ENCODE results near the gene KPNB1. TPM values are rescaled to one million over a fixed set of nuclear protein-coding genes. Genes with fewer than 3 reads are reported as not detected.
A peak's percentile ranks its signal among the peaks of the same experiment; 100 is the strongest.

Gene KPNB1
- total RNA-seq, 4 donors from 2014 or later, result 179 to 236 (median 205) TPM

GRCh38 chr17:47714773-47715396 lies 65.2 kb downstream of the KPNB1 start:
- WGBS, result 79% methylated on average over 6 of the region's 6 CpGs
- H3K4me1 ChIP-seq, result no peaks in the 10 kb centered on the region
- peaks cover 3 to 19% (median 18%) of the 10 kb centered on the region in 4 donors for H3K36me3 ChIP-seq
- H3K27ac ChIP-seq (replicated peaks in 1 of 4), result no peak overlapping the region
- peaks cover 0 to 57% (median 6%) of the 10 kb centered on the region in 4 donors for H3K27me3 ChIP-seq
- no peak for DNase-seq (ENCODE audit: extremely low spot score)
- H3K9me3 ChIP-seq, result no peaks in the 10 kb centered on the region
- TF ChIP-seq, protein P1, sequence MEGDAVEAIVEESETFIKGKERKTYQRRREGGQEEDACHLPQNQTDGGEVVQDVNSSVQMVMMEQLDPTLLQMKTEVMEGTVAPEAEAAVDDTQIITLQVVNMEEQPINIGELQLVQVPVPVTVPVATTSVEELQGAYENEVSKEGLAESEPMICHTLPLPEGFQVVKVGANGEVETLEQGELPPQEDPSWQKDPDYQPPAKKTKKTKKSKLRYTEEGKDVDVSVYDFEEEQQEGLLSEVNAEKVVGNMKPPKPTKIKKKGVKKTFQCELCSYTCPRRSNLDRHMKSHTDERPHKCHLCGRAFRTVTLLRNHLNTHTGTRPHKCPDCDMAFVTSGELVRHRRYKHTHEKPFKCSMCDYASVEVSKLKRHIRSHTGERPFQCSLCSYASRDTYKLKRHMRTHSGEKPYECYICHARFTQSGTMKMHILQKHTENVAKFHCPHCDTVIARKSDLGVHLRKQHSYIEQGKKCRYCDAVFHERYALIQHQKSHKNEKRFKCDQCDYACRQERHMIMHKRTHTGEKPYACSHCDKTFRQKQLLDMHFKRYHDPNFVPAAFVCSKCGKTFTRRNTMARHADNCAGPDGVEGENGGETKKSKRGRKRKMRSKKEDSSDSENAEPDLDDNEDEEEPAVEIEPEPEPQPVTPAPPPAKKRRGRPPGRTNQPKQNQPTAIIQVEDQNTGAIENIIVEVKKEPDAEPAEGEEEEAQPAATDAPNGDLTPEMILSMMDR (IDR thresholded peaks at IDR 0.05), result no peak
- TF ChIP-seq EP300 (IDR thresholded peaks at IDR 0.05) (no peak), POLR2A (IDR thresholded peaks at IDR 0.05; ENCODE audit: low read depth) (no peak), POLR2AphosphoS5 (IDR thresholded peaks at IDR 0.05) (no peak)
- intact Hi-C loops (cut with DNase I), result no loop called here
- no peak overlapping the region for H3K4me3 ChIP-seq

DNA sequence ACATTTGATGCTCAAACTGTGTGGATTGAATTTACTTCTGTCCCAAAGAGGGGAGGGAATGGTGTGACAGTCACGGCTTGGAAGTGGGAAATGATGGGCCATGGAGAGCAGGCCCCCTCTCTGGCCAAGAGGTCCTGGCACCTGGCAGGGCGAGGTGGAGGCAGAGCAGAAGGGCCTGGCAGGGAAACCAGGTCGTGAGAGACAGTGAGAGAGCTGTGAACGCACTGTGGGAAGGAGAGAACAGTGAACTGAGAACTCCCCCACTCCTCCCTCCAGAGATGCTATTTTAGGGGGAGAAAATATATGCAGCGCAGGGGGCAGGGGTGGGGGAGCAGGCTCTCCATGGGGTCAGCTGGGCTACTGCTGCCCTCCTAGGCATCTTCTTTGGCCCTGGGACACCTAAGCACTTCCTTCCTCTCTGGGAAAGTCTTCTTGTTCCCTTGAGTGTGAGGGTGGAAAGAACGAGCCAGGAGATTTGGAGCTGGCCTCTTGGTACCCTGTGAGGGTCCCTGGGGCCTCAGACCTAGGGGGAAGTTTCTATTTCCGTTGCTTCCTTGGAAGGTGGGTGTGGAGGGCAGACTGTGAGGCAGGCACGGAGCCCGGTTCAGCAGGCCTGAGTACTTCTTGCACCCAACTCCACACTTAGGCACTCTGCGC lies 66.1 kb downstream of the KPNB1 start:
- Histone ChIP-seq H3K9me3 (no peaks in the 10 kb centered on the region), H3K27ac (replicated peaks in 1 of 4) (no peak overlapping the region), H3K4me3 (no peak overlapping the region), H3K27me3 (peaks cover 0 to 66% (median 9%) of the 10 kb centered on the region in 4 donors), H3K36me3 (peaks cover 0 to 10% (median 9%) of the 10 kb centered on the region in 4 donors), H3K4me1 (peaks cover 3 to 5% (median 4%) of the 10 kb centered on the region in 4 donors)
- TF ChIP-seq POLR2A (IDR thresholded peaks at IDR 0.05; ENCODE audit: low read depth) (no peak), POLR2AphosphoS5 (IDR thresholded peaks at IDR 0.05) (no peak), EP300 (IDR thresholded peaks at IDR 0.05) (no peak)
- TF ChIP-seq, protein P1 (IDR thresholded peaks at IDR 0.05), result no peak
- WGBS, result 74% methylated on average over 9 of the region's 10 CpGs
- no peak for DNase-seq (ENCODE audit: extremely low spot score)
- intact Hi-C loops (cut with DNase I), result no loop called here

- no peak for DNase-seq (ENCODE audit: extremely low spot score)
- Histone ChIP-seq H3K27ac (replicated peaks in 1 of 4) (no peak overlapping the region), H3K9me3 (no peaks in the 10 kb centered on the region), H3K4me3 (no peak overlapping the region), H3K36me3 (peaks cover 0 to 4% (median 4%) of the 10 kb centered on the region in 4 donors), H3K27me3 (peaks cover 0 to 72% (median 12%) of the 10 kb centered on the region in 4 donors), H3K4me1 (peaks cover 9 to 11% (median 10%) of the 10 kb centered on the region in 4 donors)
- TF ChIP-seq POLR2A (IDR thresholded peaks at IDR 0.05; ENCODE audit: low read depth), result no peak
- TF ChIP-seq EP300 (IDR thresholded peaks at IDR 0.05), result no peak
- TF ChIP-seq, protein P1 (IDR thresholded peaks at IDR 0.05), result no peak
- TF ChIP-seq POLR2AphosphoS5 (IDR thresholded peaks at IDR 0.05), result no peak
- intact Hi-C loops (cut with DNase I), result no loop called here
- 90% methylated on average over 3 of the region's 3 CpGs for WGBS
Measured at GRCh38 chr17:47716375-47716774, 66.7 kb downstream of the KPNB1 start.

GRCh38 chr17:47717261-47717697 lies 67.6 kb downstream of the KPNB1 start:
- Histone ChIP-seq H3K36me3 (no peaks in the 10 kb centered on the region), H3K9me3 (no peaks in the 10 kb centered on the region), H3K4me1 (peaks cover 9 to 18% (median 15%) of the 10 kb centered on the region in 4 donors), H3K27me3 (peaks cover 0 to 81% (median 12%) of the 10 kb centered on the region in 4 donors), H3K27ac (replicated peaks in 1 of 4) (no peak overlapping the region), H3K4me3 (no peak overlapping the region)
- intact Hi-C loops (cut with DNase I), result no loop called here
- DNase-seq (ENCODE audit: extremely low spot score), result no peak
- TF ChIP-seq, protein P1 (IDR thresholded peaks at IDR 0.05), result peak in 1 of 3 experiments; percentile 27
- TF ChIP-seq POLR2AphosphoS5 (IDR thresholded peaks at IDR 0.05) (no peak), POLR2A (IDR thresholded peaks at IDR 0.05; ENCODE audit: low read depth) (no peak), EP300 (IDR thresholded peaks at IDR 0.05) (no peak)
- WGBS, result 56% methylated on average over 1 of the region's 2 CpGs
